CD1c-positive myeloid dendritic cell (primary cell): Measurements from ENCODE around the gene PRRG3.
"Not testable (repeated sequence)": the region's sequence is repeated elsewhere in the genome, so short reads cannot be mapped to it uniquely, and the experiment has no call there.

Experiments
- DNase-seq: peaks from one replicate; pipeline ENCODE4 v3.0.0-alpha.2; 2016; ENCODE audit errors: extremely low spot score

Gene PRRG3

DNA sequence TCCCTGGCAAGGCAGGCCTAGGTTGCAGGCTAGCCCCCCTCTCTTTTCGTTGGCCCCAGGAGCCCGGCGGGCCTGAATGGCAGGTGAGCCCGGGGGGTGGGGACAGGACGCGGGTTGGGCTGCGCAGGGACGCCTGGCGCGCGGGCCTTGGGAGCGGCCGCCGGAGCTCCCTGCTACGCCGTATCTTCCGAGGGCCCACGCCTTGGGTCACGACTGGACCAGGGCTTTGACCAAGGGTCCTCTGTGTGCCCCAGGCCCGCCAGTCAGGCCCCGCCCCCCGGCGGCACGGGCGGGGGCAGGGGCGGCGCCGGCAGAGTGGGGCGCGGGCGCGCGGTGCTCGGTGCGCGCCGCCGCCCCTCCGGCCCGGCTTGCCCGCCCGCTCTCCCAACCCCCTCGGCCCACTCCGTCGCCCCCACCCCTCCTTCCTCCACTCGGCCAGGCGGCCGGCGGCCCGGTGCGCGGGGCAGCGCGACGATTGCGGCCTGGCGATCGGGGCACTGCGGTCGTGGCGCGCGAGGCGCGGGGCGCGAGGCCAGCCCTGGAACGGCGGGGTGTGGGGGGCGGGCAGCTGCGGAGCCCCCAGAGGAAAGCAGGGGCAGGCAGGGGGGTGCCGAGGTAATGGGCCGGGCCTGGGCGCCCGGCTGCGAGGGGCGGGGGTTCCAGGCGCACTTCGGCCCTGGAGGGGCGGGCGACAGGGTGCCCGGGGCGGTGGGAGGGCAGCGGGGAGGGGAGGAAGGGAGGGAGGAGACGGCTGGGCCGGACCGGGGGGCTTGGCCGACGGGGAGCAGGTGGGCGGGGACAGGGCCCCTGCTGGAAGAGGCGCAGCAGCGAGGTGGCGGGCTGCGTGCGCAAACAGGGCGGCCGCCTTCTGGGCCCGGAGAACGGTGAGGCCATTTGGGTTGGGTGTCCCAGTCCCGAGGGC lies at the start of gene PRRG3:
TSS of gene PRRG3 (plus strand) at position 798 of the 922 bp plus-strand sequence. CDS start 3,357 bp downstream, outside the sequence.
- no peak for DNase-seq

DNA sequence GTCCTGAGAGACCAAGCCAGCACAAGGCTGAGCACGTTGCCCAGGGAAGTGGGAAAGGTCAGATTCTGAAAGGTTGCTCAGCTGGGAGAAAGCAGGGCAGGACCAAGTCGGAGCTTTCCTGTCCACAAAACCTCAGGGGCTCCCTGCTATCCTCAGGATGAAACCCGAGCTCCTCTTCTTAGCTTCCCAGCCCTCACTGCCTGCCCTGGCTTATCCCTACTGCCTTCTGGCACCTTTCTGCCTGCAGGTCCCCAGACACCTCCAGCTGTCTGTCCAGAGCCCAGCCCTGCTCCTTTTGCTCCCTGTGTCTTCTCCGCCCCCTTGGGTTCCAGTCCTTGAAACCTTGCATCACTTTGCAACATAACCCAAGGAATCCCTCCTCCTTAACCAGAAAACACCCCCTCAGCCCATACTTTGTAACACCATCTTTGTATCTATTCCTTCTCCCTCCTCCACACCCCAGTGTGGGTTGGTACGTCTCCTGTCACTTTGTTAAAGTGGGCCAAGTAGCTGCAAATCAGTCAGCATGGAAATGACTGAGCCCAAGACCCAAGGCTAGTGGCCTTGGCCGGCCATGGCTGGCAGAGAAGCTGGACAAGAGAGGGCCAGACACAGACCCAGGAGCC lies 20.0 kb upstream of the PRRG3 start:
- no peak for DNase-seq

DNA sequence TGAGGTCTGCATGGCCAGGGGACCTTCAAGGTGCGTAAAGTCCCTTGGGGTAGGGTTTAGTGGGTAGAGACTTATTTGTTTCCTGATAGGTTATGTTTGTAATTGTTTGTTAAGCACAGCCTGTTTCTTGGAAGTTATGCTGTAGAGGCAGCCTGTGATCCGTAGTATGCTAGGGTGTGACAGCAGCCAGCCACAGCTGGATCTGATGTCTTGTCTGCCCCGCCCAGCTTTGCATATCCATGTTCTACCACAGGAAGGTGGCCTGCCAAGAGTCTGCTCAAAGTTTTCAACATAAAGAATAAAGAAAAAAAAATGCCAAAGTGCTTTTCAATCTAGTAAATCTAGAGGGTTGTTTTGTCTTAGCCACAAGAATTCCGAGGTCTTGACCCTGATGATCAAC lies 19.1 kb upstream of the PRRG3 start:
- no peak for DNase-seq

DNA sequence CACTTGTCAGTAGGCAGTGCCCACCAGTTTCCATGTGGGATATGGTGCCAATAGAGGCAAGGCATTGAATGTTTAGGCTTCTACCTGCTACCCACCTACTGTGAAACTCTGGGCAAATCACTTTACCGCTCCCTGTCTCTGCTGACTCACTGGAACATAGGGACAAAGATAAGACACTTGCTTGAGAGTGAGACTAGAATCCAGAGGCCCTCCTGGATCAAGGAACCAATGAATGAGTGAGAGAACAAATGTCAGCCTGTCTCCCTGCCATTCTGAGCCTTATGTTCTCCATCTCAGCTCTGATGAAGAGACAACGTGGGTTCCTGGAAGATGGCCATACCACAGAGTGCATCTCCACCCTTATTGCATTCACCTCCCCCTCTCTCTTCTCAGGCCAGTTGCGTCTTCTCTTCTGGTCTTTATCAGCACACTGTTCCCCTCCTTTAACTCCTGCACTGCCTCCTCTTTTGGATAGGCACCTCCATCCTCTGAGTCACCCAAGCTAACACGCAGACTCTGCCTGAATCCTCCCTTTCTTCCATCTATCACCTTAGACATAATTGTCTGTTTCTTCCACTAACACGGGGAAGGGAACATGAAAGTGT lies 15.4 kb upstream of the PRRG3 start:
- DNase-seq = no peak

DNA sequence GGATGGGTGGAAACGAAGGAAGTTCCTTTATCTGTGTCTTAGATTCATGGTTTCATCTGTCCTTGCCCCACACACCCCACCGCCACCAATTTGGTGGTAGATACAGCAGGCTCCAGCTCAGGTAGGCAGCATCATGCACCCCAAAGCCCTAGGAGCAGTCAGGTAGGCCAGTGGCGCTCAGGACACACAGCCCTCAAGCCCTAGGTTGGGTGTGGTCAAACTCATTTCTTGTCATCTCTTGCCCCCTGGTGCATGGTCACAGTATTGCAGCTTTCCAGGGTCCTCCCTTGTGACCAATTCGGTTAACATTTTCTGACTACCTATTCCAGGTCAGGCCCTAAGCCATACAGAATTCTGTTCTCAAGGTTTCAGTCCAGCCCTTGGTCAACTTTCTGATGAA lies 14.5 kb upstream of the PRRG3 start:
- peak; percentile 48 for DNase-seq

DNA sequence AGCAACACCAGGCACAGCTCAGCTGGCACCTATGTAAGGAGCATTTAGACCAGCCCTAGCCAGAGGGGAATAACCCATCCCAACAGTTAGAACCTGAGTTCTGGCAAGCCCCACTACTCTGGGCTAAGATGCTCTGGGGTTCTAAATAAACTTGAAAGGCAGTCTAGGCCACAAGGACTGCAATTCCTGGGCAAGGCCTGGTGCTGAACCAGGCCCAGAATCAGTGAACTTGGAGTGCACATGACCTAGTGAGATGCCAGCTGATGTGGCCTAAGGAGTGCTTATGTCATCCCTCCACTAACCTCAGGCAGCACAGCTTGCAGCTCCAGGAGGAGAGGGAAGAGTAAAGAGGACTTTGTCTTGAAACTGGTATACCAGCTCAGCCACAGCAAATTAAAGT lies 7.6 kb upstream of the PRRG3 start:
- no peak for DNase-seq

DNA sequence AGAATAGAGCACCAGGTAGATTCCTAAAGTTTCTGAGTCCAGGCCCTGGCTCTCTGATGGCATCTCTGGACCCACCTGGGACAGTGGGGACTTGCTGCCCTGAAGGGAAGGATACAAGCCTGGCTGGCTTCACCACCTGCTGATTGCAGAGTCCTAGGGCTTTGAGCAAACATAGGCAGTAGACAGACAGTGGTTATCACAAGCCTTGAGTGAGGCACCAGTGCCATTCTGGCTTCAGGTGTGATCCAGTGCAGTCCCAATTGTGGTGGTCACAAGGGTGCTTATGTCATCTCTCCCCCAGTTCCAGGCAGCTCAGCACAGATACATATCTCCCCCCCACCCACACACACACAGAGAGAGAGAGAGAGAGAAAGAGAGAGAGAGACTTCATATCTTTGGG lies 6.6 kb upstream of the PRRG3 start:
- DNase-seq = no peak

DNA sequence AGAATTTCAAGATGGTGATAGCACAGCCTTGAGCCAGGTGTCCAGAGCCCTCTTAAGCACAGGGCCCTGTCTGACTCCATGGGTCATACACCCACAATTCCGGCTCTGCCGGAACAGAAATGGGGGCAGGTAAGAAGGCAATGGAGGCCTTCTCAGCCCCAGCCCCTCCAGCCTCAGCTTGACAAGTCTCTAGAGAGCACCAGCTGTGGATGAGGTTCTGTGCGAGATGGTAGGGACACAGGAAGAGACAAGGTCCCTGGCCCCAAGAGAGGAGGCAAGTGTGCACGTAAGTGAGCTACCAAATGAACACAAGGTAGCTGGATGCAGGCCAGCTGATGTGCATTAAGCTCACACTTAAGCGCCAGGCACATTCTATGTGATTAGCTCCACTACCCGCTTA lies 2.4 kb upstream of the PRRG3 start:
- no peak for DNase-seq

DNA sequence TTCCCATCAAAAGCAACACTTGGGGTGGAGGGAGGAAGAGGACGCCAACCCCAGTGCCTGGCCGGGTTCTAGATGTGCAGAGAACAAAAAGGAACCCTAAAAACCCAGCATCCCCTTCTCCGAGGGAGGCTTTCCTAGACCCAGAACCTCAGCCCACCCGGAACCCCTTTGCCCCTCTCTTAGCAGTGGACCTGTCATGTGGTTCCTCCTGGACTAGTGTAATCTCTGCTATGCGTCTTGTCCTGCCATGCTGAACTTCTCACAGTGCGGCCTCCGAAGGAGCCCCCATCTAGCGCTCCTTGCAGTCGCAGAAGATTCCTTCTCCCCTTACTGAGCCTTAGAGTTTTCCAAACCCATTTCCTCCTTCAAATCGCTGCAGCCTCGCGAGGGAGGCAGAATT lies 1.1 kb upstream of the PRRG3 start:
- no peak for DNase-seq

DNA sequence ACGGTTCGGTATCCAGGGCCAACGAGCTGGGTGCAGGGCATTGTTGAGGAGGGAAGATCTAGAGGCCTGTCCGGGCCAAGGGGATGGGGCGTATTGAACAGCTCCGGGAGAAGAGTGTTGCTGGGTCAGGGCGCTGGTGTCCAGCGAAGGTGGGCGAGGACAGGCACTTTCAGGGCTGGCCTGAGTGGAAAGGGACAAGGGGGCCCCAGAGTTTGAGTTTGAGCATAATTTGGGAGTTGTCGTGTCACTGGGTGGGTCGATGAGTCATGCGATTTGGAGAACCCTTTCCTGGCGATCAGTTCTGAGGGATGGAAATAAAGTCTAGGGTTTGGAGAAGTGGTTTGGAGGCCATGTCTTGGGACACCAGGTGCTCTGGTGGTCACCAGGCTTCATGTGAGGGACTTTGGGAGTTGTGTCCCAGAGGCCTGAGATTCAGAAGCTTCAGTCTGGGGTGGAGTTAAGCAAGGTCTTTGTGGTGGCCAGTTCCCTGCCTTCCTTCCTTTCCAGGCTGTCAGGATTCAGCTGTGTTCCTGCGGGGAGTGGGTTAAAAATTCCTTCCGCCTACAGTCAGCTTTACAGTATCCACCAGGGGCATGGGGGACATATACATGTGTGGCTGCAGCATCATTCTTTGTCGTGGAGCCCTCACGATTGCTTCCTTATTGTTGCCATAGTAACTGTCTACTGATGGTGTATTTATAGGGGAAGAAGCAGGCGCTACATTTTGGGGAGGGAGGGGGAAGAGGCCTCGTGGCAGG lies 504 bp downstream of the PRRG3 start:
- DNase-seq = no peak

DNA sequence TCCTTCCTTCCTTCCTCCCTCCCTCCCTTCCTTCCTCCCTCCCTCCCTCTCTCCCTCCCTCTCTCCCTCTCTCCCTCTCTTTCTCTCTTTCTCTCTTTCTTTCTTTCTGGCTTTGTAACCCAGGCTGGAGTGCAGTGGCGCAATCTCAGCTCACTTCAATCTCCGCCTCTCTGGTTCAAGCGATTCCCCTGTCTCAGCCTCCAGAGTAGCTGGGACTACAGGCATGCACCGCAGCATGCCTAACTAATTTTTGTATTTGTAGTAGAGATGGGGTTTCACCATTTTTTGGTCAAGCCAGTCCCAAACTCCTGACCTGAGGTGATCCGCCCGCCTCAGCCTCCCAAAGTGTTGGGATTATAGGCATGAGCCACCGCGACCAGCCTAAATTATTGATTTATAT lies 1.8 kb downstream of the PRRG3 start:
- DNase-seq = not testable (repeated sequence)

DNA sequence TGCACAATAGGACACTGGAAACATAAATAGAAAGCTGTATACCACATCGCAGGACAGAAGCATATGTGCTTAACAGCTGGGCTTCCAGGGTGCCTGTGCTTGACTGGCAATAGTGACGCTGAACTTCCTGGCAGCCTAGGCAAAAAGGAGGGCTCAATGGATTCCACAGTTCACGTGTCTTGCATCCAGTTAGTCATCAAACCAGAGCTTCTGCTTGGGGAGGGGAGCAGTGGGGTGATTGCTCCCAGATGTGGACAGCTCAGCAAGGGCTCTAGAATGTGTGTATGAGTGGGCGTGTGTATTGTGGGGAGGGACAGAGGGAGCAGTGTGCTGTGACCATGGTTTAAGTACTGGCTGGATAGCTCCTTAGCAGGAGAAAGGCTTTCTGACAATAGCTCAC lies 2.3 kb downstream of the PRRG3 start:
- no peak for DNase-seq

DNA sequence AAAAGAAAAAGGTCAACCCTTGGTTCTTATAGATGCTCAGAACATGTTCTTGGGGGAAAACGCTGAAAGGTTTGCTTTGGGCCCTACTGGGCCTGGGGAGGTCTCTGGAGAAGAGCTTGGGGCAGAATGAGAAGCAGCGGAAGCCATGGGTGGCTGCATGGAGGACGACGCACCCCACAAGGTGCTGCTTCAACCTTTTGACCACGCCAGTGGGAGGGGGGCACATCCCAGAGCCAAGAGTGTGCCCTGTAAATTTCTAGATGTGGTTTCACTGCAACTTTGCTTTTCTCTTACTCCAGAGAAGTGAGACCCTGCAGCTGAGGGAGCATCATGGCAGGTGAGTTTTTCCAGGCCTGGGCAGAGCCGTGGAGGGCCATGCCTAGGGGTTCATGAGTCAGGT lies 3.2 kb downstream of the PRRG3 start:
- DNase-seq = no peak

DNA sequence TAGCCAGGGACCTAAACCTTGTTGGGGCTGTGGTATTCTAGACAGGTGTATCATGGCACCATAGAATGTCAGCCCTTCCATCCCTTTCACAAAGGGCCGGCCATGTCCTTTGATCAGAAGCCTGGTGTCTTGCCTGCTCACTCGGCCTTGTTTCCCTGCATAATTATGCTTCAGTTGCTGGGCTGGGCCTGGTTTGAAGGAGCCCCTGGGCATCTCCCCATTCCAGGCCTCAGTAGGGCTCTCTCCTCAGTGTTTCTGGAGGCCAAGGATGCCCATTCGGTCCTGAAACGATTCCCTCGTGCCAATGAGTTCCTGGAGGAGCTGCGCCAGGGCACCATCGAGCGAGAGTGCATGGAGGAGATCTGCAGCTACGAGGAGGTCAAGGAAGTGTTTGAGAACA lies 4.5 kb downstream of the PRRG3 start:
- DNase-seq = no peak

DNA sequence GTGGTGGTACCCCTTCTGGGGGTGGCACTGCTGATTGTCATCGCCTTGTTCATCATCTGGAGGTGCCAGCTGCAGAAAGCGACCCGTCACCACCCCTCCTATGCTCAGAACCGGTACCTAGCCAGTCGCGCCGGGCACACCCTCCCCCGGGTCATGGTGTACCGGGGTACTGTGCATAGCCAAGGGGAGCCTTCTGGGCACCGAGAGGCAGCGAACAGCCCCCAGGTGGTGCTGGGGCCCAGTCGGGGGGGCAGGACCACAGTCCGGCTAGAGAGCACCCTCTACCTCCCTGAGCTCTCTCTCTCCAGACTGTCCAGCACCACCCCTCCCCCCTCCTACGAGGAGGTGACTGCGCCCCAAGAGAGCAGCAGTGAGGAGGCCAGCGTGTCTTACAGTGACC lies 5.3 kb downstream of the PRRG3 start:
- DNase-seq = no peak

DNA sequence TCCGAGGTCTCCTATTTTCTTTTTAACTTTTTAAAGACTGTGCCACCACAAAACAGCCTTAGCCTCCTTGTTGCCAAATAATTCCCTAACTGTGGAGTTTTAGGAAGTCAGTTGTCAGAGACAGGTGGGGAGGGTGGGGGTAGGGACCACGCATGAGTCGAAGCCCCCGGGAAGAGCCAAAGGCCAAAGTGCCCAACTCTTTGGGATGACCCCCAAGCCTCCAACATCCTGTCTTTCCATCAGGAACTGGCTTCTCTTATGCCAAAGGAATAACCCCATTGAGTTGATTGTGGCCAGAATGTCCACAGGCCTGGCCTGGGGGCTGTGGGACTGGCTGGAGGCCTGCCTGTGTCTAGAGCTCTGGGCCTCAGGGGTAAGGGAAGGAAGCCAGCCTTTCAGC lies 5.8 kb downstream of the PRRG3 start:
- DNase-seq = no peak

DNA sequence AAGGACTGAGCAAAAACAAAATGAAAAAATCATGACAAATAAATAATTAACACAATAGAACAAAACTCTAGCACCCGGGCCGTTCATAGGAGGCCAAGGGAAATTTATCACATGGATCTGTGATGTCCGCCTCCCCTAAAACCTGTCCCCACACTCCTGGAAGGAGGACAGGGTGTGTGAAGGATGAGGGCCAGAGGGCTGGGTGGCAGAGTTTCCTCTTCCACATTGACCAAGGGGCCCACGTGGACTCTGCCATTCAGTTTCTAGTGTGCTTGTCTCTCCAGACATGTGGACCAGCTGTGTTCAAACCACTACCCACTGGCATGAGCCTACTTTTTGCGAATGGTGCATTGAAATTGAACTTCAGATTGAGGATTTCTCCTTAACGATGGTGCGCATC lies 6.3 kb downstream of the PRRG3 start:
- no peak for DNase-seq

DNA sequence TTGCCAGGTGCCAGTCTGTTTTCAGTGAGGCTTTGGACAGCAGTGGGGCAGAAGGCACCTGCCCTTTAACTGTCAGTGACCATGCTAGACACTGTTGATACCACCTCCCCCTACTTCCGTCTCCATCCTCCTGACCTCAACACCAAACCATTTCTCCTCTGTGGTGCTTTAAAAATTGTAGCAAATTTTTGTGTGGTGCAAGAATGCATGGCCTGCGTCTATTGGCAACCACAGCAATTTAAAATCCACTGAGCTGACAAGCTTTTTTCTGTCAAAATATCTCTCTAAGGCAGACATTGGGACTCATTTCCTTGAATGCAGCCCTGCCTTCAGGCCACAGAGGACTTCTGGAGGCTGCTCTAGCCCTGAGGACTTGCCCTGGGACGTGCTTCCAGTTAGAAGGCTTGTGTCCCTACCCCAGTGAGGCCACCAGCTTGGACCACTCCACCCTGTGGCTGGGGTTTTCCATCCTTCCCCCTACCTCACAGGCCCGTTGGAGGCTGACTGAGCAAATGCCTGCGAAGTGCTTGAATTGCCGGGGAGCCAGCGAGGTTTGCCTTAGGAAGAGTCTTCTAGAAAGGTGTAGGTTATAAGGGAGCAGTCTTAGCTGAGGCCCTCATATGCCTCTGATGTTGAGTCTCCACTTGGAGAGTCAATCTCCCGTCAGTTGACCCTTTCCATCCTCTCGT lies 6.9 kb downstream of the PRRG3 start:
- no peak for DNase-seq

DNA sequence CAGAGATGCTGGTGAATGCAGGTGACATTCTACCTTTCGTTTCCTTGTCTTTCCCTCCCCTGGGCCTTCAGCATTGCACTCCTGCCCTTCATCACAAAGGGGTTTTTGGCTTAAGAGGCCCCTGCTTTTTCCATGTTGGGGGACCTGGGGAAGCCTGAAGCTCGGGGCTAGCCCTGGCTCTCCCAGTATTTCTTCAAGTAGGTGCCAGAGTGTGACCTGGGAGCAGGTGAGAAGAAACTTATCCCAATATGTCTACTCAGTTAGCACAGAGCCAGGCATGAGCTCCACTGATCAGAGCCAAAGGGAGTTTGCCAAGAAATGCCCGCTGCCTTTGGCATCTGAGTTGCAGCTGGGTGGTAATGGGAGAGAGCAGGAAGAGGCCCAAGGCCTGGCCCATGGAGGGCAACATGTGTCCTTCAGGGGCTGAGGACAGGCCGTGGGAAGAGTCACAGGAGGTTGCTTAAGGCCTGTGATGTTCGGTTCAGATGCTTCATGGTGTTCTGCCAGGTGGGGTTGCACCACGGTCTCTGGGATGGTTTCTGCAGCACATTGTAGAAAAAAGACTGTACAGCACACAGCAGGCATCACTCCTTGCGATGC lies 7.6 kb downstream of the PRRG3 start:
- no peak for DNase-seq

DNA sequence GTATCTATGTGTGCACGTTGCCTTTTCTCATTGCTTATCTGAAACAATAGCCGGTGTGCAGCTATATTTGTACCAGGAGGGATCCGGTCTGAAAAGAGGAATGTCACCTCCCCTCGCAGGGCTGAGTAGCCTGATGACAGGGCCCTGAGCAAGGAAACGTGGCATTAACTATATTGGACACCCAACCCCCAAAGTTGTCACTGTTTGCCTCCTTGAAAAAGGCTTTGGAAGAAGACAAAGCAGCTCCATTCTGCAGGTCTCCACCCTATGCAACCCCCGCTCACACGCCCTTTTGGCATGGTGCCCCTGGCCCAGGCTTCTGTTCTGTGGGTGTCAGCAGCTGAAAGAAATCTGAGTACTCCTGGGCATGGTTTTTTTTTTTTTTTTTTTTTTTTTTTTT lies 8.2 kb downstream of the PRRG3 start:
- no peak for DNase-seq

DNA sequence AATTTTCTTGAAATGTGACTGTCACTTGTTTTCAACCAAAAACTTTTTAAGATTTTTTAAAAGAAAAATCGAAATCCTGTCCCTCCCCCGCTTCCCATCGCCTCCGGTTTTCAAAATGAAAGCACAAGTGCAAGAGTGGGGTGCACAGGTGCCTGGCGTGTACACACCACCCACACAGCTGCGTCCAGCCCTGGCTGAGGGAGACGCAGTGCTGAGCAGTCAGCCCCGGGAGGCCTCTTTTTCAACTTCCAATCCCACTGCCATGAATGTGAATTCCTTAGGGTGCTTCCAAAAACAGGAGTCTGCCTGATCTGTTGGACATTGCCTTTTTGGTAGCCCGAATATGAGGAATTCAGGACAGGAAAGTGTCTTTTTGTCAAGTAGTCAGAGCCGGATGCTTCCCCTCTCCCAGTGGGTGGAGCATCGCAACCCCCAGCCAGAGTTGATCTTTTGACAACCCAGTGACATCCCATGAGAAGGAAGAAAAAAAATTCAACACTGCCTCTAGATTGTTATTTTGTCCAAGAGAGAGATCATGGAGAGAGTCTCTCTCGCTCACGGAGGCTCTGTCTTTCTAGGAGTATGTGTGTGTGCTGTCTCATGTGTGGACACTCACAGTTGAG lies 8.9 kb downstream of the PRRG3 start:
- no peak for DNase-seq
